Mucosa of rectum (tissue), 2 donors: Measurements from ENCODE around the gene CADM1.
A peak's percentile ranks its signal among the peaks of the same experiment; 100 is the strongest.

Experiments
- H3K27ac ChIP-seq, 2 donors: one replicate each; pipeline ENCODE4 v1.7.0; 2013; ENCODE audit warnings: inconsistent platforms in 2 of 2, low read depth in 2 of 2, low read length in 2 of 2
- H3K27me3 ChIP-seq, 2 donors: one replicate each; pipeline ENCODE4 v1.7.0; 2013; ENCODE audit warnings: low read length in 2 of 2; ENCODE audit not compliant: control insufficient read depth in 2 of 2, insufficient read depth in 2 of 2
- H3K36me3 ChIP-seq, 2 donors: one replicate each; pipeline ENCODE4 v1.7.0; 2013; ENCODE audit warnings: low read length in 2 of 2; ENCODE audit not compliant: control insufficient read depth in 2 of 2, insufficient read depth in 2 of 2
- H3K4me1 ChIP-seq, 2 donors: one replicate each; pipeline ENCODE4 v1.7.0; 2013; ENCODE audit warnings: low read length in 2 of 2, mild to moderate bottlenecking in 1 of 2; ENCODE audit not compliant: control insufficient read depth in 2 of 2, insufficient read depth in 2 of 2
- H3K4me3 ChIP-seq, 2 donors: one replicate each; pipeline ENCODE4 v1.7.0; 2013; ENCODE audit warnings: low read length in 2 of 2
- H3K9ac ChIP-seq, 2 donors: one replicate each; pipeline ENCODE4 v1.7.0; 2013; ENCODE audit warnings: low read length in 2 of 2, low read depth in 1 of 2, mild to moderate bottlenecking in 1 of 2
- H3K9me3 ChIP-seq, 2 donors: one replicate each; pipeline ENCODE4 v1.7.0; 2013; ENCODE audit warnings: low read length in 2 of 2; ENCODE audit not compliant: control insufficient read depth in 2 of 2
- donor health status: healthy.
- donor health status: Normal muscosa, but diverticular disease.

Gene CADM1

DNA sequence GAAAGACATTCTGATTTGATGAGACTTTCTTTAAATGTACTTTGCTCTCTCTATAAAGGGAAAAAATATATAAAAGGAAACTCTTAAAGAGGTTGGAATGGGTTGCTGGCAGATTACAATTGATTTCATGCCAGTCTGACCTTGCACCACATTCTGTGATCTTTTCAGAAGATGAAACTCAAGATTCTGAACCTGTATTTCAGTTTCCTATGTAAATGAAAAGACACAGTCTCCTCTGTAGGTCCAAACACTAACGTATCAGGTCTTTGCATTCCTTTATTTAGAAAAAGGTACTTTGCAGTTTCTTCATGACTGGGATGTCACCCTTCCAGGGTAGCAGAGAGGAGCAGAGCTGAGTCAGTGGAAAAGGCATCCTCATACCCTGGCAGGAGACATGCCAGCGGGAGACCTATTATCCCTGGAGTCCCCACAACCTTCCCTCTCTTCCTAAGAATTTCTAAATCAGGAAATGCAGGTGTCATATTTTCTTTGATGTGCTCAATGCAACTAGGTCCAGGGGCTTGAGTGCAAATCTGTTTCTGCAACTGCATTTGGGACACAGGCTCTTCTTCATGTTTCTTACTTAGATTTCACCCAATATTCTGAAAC, 282.6 kb downstream of the CADM1 start:
- no peak overlapping the region for H3K9ac ChIP-seq
- H3K36me3 ChIP-seq = no peaks in the 10 kb centered on the region
- no peaks in the 10 kb centered on the region for H3K4me1 ChIP-seq
- H3K4me3 ChIP-seq = no peak overlapping the region
- H3K9me3 ChIP-seq = no peaks in the 10 kb centered on the region
- H3K27ac ChIP-seq = peak overlapping the region; percentile 48 to 65
- H3K27me3 ChIP-seq = no peaks in the 10 kb centered on the region

DNA sequence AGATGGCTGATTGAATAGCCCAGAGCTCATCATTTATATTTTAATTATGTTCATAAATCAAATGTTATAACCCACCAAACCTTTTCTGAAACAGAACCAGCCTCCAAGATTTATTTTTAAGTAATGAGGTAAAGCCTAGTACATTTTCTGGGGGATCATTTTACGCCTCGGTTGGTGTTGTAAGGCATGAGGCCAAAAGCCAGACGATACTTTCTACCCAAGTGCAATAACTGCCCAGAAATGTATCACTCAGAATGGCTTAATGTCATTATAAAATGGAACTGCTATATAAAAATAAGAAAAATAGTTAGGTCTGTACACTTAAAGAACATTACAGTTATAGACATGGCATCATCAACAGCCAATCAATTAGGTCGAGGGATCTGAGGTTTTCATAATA, 283.3 kb downstream of the CADM1 start:
- no peak overlapping the region for H3K9ac ChIP-seq
- H3K27ac ChIP-seq = peak overlapping the region in 1 of 2 donors; percentile 44
- no peaks in the 10 kb centered on the region for H3K27me3 ChIP-seq
- no peaks in the 10 kb centered on the region for H3K4me1 ChIP-seq
- no peak overlapping the region for H3K4me3 ChIP-seq
- no peaks in the 10 kb centered on the region for H3K9me3 ChIP-seq
- no peaks in the 10 kb centered on the region for H3K36me3 ChIP-seq

DNA sequence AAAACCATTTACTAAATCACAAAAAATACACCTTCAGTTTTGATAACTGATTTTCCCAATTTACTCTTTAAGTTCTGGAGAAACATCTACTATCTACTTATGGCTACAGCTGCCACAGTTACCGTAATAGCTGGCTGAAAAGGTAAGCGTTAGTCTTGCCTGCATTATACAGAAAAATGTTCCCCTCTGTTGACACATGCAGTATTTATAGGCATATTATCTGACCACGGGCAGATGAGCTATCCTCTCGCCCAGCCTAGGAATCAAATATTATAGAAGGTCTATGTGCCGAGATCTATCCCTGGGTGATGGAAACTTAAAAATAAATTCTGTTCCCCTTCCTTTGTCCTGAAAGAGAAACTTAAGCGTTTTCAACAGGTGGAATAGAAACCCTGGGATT, 283.8 kb downstream of the CADM1 start:
- no peak overlapping the region for H3K9ac ChIP-seq
- H3K9me3 ChIP-seq = no peaks in the 10 kb centered on the region
- no peak overlapping the region for H3K27ac ChIP-seq
- H3K4me3 ChIP-seq = no peak overlapping the region
- no peaks in the 10 kb centered on the region for H3K4me1 ChIP-seq
- no peaks in the 10 kb centered on the region for H3K27me3 ChIP-seq
- no peaks in the 10 kb centered on the region for H3K36me3 ChIP-seq

DNA sequence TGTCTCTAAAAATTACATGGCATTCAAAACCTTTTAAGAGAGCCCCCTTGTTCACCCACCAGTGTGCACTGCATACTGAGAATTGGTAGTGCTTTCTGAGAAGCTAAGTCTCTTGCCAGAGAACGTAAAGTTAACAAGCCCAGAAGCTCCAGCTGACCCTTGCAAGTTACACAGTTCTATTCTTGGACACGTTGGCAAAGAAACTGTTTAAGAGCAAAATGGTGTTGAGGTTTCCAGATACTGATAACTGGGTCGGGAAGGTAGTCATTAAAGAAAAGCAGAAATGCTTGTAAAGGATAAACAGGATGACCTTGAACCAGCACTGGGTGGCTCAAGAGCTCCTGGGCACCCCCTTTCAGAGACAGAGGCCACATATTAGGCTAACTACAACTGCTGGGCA, 284.8 kb downstream of the CADM1 start:
- no peaks in the 10 kb centered on the region for H3K36me3 ChIP-seq
- H3K4me1 ChIP-seq = no peaks in the 10 kb centered on the region
- H3K4me3 ChIP-seq = no peak overlapping the region
- no peaks in the 10 kb centered on the region for H3K9me3 ChIP-seq
- no peak overlapping the region for H3K9ac ChIP-seq
- no peaks in the 10 kb centered on the region for H3K27me3 ChIP-seq
- no peak overlapping the region for H3K27ac ChIP-seq

DNA sequence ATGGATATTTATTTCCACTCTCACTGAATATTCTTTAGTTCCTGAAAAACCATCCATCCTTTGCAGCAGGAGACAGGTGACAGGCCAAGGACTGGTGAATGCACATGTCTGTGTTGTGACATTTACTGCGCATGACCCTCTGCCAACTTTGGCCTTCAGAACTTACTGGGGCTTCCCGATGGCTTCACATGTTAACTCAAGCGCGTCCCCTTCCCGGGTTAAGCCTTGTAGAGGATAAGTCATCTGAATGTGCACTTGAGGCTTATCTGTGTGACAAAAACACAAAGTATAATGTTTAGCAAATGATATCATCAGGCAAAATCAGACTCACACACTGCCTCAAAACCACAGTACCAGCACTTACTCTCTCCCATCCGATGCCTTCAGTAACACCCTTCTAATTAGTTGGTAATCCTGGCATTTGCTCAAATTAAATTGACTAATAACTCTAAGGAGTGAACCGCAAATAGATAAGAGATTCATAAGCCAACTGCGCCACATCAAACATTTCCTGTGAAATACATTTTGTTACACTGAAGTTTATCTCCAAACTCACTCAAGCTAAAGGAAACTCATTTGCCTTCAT, 286.4 kb downstream of the CADM1 start:
- Histone ChIP-seq H3K36me3 (no peaks in the 10 kb centered on the region), H3K9ac (no peak overlapping the region), H3K9me3 (no peaks in the 10 kb centered on the region), H3K4me3 (no peak overlapping the region), H3K27ac (no peak overlapping the region), H3K4me1 (no peaks in the 10 kb centered on the region), H3K27me3 (no peaks in the 10 kb centered on the region)

DNA sequence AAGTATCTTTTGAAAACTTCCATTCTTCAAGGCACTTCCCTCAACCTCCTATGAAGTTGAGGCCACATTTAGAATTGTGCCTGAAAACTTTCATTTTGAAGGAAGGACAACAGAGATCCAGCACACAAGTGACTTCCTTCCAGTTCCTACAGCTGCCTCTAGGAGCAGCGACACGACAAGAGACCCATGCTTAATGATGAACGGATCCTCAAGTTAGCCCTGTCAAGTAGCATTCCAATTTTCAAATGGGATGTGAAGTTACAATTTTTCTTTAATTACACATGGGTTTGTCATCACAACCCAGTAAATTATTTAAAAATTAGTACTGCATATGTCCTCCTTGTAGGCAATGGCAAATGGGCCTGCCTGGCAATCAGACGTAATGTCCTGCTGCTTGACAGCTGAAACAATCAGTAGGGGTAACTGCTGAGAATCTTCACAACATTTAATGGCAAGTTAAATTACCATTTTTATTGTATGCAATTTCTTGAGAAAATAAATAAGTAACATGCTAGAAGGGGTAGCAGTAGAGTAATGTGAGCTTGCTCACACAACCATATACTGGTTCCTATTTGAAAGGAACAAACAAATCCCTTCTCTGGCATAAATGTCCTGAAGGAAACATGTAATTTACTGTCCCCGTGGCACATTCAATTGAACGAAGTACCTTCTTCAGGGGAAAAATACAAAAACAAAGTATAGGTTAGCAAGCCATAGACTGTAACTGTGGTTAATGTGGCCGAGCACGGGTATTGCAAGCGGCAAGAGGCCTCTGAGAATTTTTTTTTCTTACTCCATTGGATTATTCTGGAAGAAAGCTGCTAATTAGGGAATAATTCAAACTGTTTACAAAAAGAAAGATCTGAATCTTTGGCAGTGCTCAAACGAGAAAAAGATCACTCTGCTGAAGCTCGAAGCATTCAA, 288.3 kb downstream of the CADM1 start:
- H3K4me1 ChIP-seq = no peaks in the 10 kb centered on the region
- H3K9ac ChIP-seq = no peak overlapping the region
- no peak overlapping the region for H3K4me3 ChIP-seq
- no peak overlapping the region for H3K27ac ChIP-seq
- no peaks in the 10 kb centered on the region for H3K36me3 ChIP-seq
- H3K9me3 ChIP-seq = no peaks in the 10 kb centered on the region
- no peaks in the 10 kb centered on the region for H3K27me3 ChIP-seq

DNA sequence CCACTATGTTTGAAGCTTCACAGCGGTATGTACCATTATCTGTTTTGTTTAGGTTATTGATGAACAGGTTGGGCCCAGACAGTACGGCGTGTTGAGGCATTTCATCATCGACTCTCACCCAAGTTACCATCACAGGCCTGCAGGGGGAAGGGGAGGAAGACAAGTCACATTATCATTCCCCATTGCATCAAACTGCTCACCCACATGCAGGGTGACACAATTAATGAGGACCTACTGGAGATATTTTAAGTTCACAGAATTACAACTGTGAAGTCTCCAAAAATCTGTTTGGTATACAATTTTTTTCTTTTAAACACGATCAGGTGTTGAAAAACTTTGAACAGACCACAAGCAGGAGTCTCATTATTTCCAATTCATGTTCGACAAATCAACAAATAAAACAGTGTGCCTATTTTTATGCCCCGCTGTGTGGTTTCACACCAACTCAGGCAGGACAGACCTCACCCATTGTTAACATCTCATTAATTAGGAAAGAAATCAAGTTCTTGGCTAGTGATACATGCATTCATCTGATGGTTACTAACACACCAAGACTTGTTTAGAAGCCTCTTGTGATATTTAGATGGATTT, 289.5 kb downstream of the CADM1 start:
- H3K27ac ChIP-seq = no peak overlapping the region
- no peaks in the 10 kb centered on the region for H3K4me1 ChIP-seq
- H3K27me3 ChIP-seq = no peaks in the 10 kb centered on the region
- H3K9me3 ChIP-seq = no peaks in the 10 kb centered on the region
- no peak overlapping the region for H3K9ac ChIP-seq
- no peaks in the 10 kb centered on the region for H3K36me3 ChIP-seq
- H3K4me3 ChIP-seq = no peak overlapping the region

DNA sequence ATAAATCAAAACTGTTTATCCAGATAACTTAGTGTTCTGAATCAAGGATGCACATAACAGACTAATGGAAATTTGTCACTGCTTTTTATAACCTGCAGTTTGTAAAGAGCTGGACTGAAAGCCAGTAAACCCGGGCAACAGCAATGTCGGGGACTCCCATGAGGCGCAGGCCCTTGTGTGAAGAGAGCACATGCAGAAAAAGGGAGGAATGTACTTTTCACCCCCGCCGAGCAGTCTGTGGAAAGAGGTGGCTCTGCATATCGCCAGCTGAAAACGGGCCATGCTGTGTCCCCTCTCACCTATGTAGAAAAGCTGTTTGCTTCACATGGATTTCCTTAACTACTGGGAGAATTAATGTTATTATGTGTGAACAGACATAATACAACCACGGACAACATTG, 291.2 kb downstream of the CADM1 start:
- Histone ChIP-seq H3K36me3 (no peaks in the 10 kb centered on the region), H3K4me1 (peaks cover 0 to under 1% of the 10 kb centered on the region in 2 donors), H3K9ac (no peak overlapping the region), H3K27ac (no peak overlapping the region), H3K4me3 (no peak overlapping the region), H3K9me3 (no peaks in the 10 kb centered on the region), H3K27me3 (no peaks in the 10 kb centered on the region)

DNA sequence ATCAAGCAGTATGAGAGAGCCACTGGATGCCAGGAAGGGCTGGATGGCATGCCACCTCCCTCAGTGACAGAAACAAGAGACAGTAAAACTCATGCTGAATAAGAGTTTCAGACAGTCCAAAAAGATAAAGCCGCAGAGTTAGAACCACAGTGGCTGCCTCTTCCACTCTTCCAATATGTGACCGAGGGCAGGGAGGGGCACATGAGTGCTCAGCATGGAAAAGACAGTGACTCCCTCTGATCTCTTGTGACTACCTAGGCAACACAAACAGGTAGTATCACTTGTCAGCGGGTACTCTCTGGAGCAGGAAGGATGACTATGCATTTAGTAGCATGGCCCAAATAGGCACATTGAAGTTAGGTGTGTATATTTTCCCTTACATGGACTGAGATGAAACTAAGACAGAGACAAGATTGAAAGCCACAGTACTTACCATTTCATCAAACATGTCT, 295.4 kb downstream of the CADM1 start:
- H3K9me3 ChIP-seq = no peaks in the 10 kb centered on the region
- no peak overlapping the region for H3K27ac ChIP-seq
- H3K4me3 ChIP-seq = no peak overlapping the region
- no peak overlapping the region for H3K9ac ChIP-seq
- H3K27me3 ChIP-seq = no peaks in the 10 kb centered on the region
- peaks cover 0 to 9% of the 10 kb centered on the region in 2 donors for H3K4me1 ChIP-seq
- no peaks in the 10 kb centered on the region for H3K36me3 ChIP-seq

DNA sequence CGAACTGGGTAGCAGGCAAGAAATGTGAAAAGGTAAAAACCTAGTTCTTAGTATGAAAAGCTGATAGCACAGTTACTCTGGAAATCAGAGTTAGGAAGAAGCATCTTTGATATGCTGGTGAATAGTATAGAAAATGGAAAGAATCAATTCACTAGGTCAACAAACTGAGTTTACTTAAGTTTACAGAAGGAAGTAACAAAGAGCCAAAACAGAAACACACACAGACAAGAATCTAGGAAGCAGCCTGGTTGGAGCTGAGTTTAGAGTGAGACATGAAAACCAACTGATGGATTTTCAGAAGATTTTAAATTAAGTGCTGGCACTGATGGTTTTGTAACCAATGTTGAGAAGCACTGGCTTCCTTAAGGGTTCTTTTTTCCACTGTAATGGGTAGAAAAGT, 296.3 kb downstream of the CADM1 start:
- H3K27me3 ChIP-seq = no peaks in the 10 kb centered on the region
- H3K36me3 ChIP-seq = no peaks in the 10 kb centered on the region
- no peak overlapping the region for H3K4me3 ChIP-seq
- no peaks in the 10 kb centered on the region for H3K9me3 ChIP-seq
- no peak overlapping the region for H3K9ac ChIP-seq
- H3K27ac ChIP-seq = no peak overlapping the region
- peaks cover 0 to 9% of the 10 kb centered on the region in 2 donors for H3K4me1 ChIP-seq
